Effector memory CD4-positive, alpha-beta T cell (primary cell): ENCODE data around the gene PARK7.

Experiments
- DNase-seq, 3 donors: peaks; one replicate each; pipeline ENCODE4 v3.0.0-alpha.2; 2020
- H3K27ac ChIP-seq: 2 replicates; pipeline ENCODE4 v1.7.0; 2013; ENCODE audit warnings: mild to moderate bottlenecking, low read length, moderate library complexity; ENCODE audit not compliant: insufficient read depth, poor library complexity, severe bottlenecking
- H3K27me3 ChIP-seq: replicated peaks from 2 replicates; pipeline ENCODE4 v1.7.0; 2013; ENCODE audit warnings: mild to moderate bottlenecking, low read length; ENCODE audit not compliant: insufficient read depth, control insufficient read depth, poor library complexity, severe bottlenecking
- H3K36me3 ChIP-seq: 2 replicates; pipeline ENCODE4 v1.7.0; 2013; ENCODE audit warnings: mild to moderate bottlenecking, low read length, moderate library complexity; ENCODE audit not compliant: control insufficient read depth, insufficient read depth
- H3K4me1 ChIP-seq: 2 replicates; pipeline ENCODE4 v1.7.0; 2013; ENCODE audit warnings: low read length, mild to moderate bottlenecking; ENCODE audit not compliant: control insufficient read depth, insufficient read depth, poor library complexity, severe bottlenecking
- H3K4me3 ChIP-seq: 2 replicates; pipeline ENCODE4 v1.7.0; 2013; ENCODE audit warnings: low read length, low read depth, mild to moderate bottlenecking; ENCODE audit not compliant: insufficient read depth, poor library complexity, severe bottlenecking
- H3K9me3 ChIP-seq: 2 replicates; pipeline ENCODE4 v1.7.0; 2013; ENCODE audit warnings: mild to moderate bottlenecking, low read length, moderate library complexity; ENCODE audit not compliant: control insufficient read depth

The PARK7 gene

GRCh38 chr1:8027748-8028570 is 66.4 kb downstream of the PARK7 start:
- no peak for DNase-seq
- Histone ChIP-seq H3K9me3 (no peaks in the 10 kb centered on the region), H3K27ac (no peak overlapping the region), H3K4me3 (no peak overlapping the region), H3K4me1 (peaks cover 11% of the 10 kb centered on the region), H3K27me3 (peaks cover 4% of the 10 kb centered on the region), H3K36me3 (no peaks in the 10 kb centered on the region)

- peaks cover 4% of the 10 kb centered on the region for H3K27me3 ChIP-seq
Observed at GRCh38 chr1:8028571-8028910, 67.0 kb downstream of the PARK7 start.

GRCh38 chr1:8031176-8031785 is 69.8 kb downstream of the PARK7 start:
- Histone ChIP-seq H3K9me3 (no peaks in the 10 kb centered on the region), H3K4me3 (no peak overlapping the region), H3K4me1 (peaks cover 4% of the 10 kb centered on the region), H3K27me3 (no peaks in the 10 kb centered on the region), H3K36me3 (no peaks in the 10 kb centered on the region), H3K27ac (no peak overlapping the region)
- DNase-seq = no peak

More at GRCh38 chr1:8028571-8028910, 67.0 kb downstream of the PARK7 start:
- H3K4me1 ChIP-seq = peaks cover 11% of the 10 kb centered on the region
- H3K27ac ChIP-seq = no peak overlapping the region
- H3K9me3 ChIP-seq = no peaks in the 10 kb centered on the region
- no peaks in the 10 kb centered on the region for H3K36me3 ChIP-seq
- H3K4me3 ChIP-seq = no peak overlapping the region
- no peak for DNase-seq

GRCh38 chr1:8032366-8032910 is 70.9 kb downstream of the PARK7 start:
- no peak for DNase-seq
- Histone ChIP-seq H3K9me3 (no peaks in the 10 kb centered on the region), H3K4me1 (no peaks in the 10 kb centered on the region), H3K27me3 (no peaks in the 10 kb centered on the region), H3K4me3 (no peak overlapping the region), H3K36me3 (no peaks in the 10 kb centered on the region), H3K27ac (no peak overlapping the region)

- H3K4me1 ChIP-seq = no peaks in the 10 kb centered on the region
- no peak overlapping the region for H3K27ac ChIP-seq
- no peaks in the 10 kb centered on the region for H3K9me3 ChIP-seq
- no peak overlapping the region for H3K4me3 ChIP-seq
- no peak for DNase-seq
- H3K27me3 ChIP-seq = no peaks in the 10 kb centered on the region
- no peaks in the 10 kb centered on the region for H3K36me3 ChIP-seq
Observed at GRCh38 chr1:8033322-8033721, 71.8 kb downstream of the PARK7 start.
